CD8-positive, alpha-beta memory T cell (primary cell): ENCODE results near the gene ITGBL1. TPM values are rescaled to one million over a fixed set of nuclear protein-coding genes. Genes with fewer than 3 reads are reported as not detected.
A peak's percentile ranks its signal among the peaks of the same experiment; 100 is the strongest.

Experiments used
- CTCF ChIA-PET: fragments of 350-600 bp; sonication (Branson Sonifier 250); formaldehyde crosslinking; loops from one replicate; lab custom pipeline; 2021; ENCODE audit warnings: antibody characterized with exemption; lab: Charles Lee
- POLR2A ChIA-PET: fragments of 350-600 bp; sonication (Branson Sonifier 250); formaldehyde crosslinking; loops from one replicate; lab custom pipeline; 2021; ENCODE audit warnings: antibody characterized with exemption; lab: Charles Lee
- DNase-seq, 5 donors: peaks; one replicate each; pipeline versions ENCODE4 v3.0.0 to v3.0.0-alpha.2; 2020 to 2022; ENCODE audit warnings: mixed read lengths in 1 of 5
- H3K27ac ChIP-seq: one replicate; pipeline ENCODE4 v1.7.0; 2013; ENCODE audit warnings: low read depth, mild to moderate bottlenecking, low read length, moderate library complexity
- H3K27me3 ChIP-seq: 2 replicates; pipeline ENCODE4 v1.7.0; 2013; ENCODE audit warnings: low read length, mild to moderate bottlenecking; ENCODE audit not compliant: insufficient read depth, poor library complexity, severe bottlenecking
- H3K36me3 ChIP-seq: 2 replicates; pipeline ENCODE4 v1.7.0; 2013; ENCODE audit warnings: mild to moderate bottlenecking, low read length, moderate library complexity; ENCODE audit not compliant: insufficient read depth
- H3K4me1 ChIP-seq: 2 replicates; pipeline ENCODE4 v1.7.0; 2013; ENCODE audit warnings: mild to moderate bottlenecking, low read length, moderate library complexity; ENCODE audit not compliant: insufficient read depth
- H3K4me3 ChIP-seq: 2 replicates; pipeline ENCODE4 v1.7.0; 2013; ENCODE audit warnings: mild to moderate bottlenecking, low read length
- H3K9me3 ChIP-seq: 2 replicates; pipeline ENCODE4 v1.7.0; 2013; ENCODE audit warnings: mild to moderate bottlenecking, low read length
- H3K27ac Mint-ChIP-seq, 8 donors: one replicate each; pipeline ENCODE4 v1.8.0; 2020 to 2021; ENCODE audit warnings: mixed read lengths in 8 of 8, mild to moderate bottlenecking in 6 of 8, inconsistent platforms in 3 of 8, moderate library complexity in 3 of 8
- H3K27me3 Mint-ChIP-seq, 2 donors: one replicate each; pipeline ENCODE4 v1.8.0; 2020 to 2021; ENCODE audit warnings: mixed read lengths in 2 of 2, mild to moderate bottlenecking in 1 of 2, moderate library complexity in 1 of 2
- H3K36me3 Mint-ChIP-seq, 3 donors: one replicate each; pipeline ENCODE4 v1.8.0; 2020 to 2021; ENCODE audit warnings: mixed read lengths in 3 of 3, inconsistent platforms in 1 of 3, mild to moderate bottlenecking in 1 of 3
- H3K4me1 Mint-ChIP-seq, 3 donors: one replicate each; pipeline ENCODE4 v1.8.0; 2020 to 2021; ENCODE audit warnings: mixed read lengths in 3 of 3, inconsistent platforms in 1 of 3, mild to moderate bottlenecking in 1 of 3
- H3K4me3 Mint-ChIP-seq, 7 donors: one replicate each; pipeline ENCODE4 v1.8.0; 2020 to 2021; ENCODE audit warnings: mixed read lengths in 7 of 7, mild to moderate bottlenecking in 6 of 7, moderate library complexity in 4 of 7, inconsistent platforms in 2 of 7
- H3K9me3 Mint-ChIP-seq, 5 donors: one replicate each; pipeline ENCODE4 v1.8.0; 2020 to 2022; ENCODE audit warnings: mixed read lengths in 5 of 5, mild to moderate bottlenecking in 3 of 5, moderate library complexity in 2 of 5, inconsistent platforms in 1 of 5
- polyA plus RNA-seq: library from polyadenylated mRNA; unstranded; fragments of 300-500 nt; fragmentation: Illumina TruSeq; gene quantifications from one replicate; pipeline ENCODE4 v1.2.3, GENCODE V29; 2021
- total RNA-seq, 2 experiments: library from RNA; stranded (reverse); gene quantifications; one replicate each; pipeline ENCODE4 v1.2.3, GENCODE V29; 2021

Gene ITGBL1
- total and polyA plus RNA-seq, 3 experiments from 2014 or later, result not detected

DNA sequence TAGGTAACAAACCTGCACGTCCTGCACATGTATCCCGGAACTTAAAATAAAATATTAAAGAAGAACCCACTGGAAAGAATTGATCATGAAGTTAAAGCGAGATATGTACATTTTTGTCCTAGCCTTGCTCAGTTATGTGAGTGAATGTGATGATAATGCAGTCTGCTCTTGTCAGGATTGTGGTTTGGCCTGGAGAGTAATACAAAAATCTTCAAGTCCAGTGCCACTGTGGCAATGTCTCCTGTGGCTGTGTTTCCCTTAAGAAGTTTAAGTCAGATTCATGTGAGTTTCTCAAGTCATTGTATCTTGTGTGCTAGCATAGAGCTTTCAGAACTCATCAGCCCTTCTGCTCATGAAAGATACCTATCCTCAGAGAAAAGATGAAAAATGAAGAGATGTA, 18.0 kb upstream of the ITGBL1 start:
- Mint-ChIP-seq H3K4me3 (no peak overlapping the region), H3K4me1 (no peaks in the 10 kb centered on the region), H3K27ac (peak overlapping the region in 1 of 8 donors; percentile 29), H3K27me3 (peaks cover 5 to 24% of the 10 kb centered on the region in 2 donors), H3K9me3 (peaks cover 0 to 2% (median 0%) of the 10 kb centered on the region in 5 donors), H3K36me3 (no peaks in the 10 kb centered on the region)
- ChIA-PET CTCF (no interaction called here), POLR2A (no interaction called here)
- no peak for DNase-seq
- H3K36me3 ChIP-seq, result no peaks in the 10 kb centered on the region
- no peaks in the 10 kb centered on the region for H3K9me3 ChIP-seq
- no peaks in the 10 kb centered on the region for H3K27me3 ChIP-seq
- no peak overlapping the region for H3K27ac ChIP-seq
- H3K4me1 ChIP-seq, result no peaks in the 10 kb centered on the region
- no peak overlapping the region for H3K4me3 ChIP-seq

DNA sequence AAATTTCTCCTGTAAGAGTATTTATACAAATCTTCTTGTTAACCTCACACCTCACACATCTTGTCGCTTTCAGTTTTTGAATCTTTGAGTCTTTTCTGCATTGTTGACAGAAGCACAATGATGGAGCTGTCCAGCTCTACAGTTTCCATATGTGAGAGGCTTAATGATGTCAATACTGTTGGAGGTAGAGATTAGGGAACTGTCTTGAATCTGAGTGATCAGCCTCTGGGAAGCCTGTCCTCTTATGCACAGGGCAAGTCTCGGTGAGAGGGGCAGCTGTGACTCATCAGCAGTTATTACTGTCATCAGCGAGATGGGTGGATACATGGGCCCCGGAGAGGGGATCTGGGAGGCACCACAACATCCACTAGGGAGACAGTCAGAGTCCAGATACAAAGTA, 4.6 kb upstream of the ITGBL1 start:
- Histone ChIP-seq H3K27me3 (no peaks in the 10 kb centered on the region), H3K27ac (no peak overlapping the region), H3K4me1 (no peaks in the 10 kb centered on the region), H3K4me3 (no peak overlapping the region), H3K36me3 (no peaks in the 10 kb centered on the region), H3K9me3 (no peaks in the 10 kb centered on the region)
- Mint-ChIP-seq H3K36me3 (no peaks in the 10 kb centered on the region), H3K27me3 (peaks cover 3 to 8% of the 10 kb centered on the region in 2 donors), H3K27ac (no peak overlapping the region), H3K4me1 (no peaks in the 10 kb centered on the region), H3K9me3 (no peaks in the 10 kb centered on the region), H3K4me3 (no peak overlapping the region)
- CTCF ChIA-PET, result no interaction called here
- no peak for DNase-seq
- POLR2A ChIA-PET, result no interaction called here

DNA sequence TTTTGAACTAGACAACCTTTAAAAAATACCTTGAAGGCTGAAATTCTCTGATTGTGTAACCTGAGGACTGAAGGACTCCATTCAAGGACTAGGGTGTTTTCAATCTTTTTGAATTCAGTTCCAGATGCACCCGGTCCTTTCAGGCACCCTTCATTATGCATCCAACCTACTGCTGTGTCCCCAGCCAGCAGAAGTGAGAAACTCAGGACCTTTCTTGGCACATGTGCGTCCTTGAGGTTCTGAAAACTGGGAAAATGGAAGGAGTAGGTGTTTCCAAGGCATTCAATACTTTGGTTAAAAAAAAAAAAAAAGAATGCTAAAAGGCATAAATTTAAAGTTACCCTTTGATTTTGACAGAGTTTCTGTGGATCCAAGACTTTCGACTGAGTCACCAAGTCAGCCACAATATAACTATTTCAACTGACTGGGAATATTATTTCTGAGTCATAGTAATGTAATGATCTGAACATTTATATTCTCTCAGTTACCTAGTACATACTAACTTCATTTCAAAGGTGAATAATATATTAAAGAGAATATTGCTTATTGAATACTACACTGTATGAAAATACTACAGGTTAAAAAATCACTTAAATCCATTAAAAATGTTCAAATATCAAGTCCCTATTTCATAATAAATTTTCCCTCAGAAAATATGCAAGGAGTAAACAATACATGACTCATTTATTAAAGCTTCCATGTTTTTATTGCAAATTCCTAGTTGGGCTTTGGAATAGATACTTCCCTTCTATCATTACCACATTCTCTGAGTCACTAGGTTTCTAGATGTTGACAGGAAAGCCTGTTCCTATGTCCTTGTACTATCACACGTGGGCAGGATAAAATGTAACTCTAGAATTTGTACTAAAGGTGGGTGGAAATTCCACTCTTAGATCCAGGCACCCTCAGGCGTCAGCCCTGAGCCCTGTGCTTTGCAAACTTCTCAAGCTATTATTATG, 2.4 kb upstream of the ITGBL1 start:
- Histone ChIP-seq H3K27ac (no peak overlapping the region), H3K36me3 (no peaks in the 10 kb centered on the region), H3K4me1 (no peaks in the 10 kb centered on the region), H3K4me3 (no peak overlapping the region), H3K27me3 (no peaks in the 10 kb centered on the region), H3K9me3 (no peaks in the 10 kb centered on the region)
- no peak for DNase-seq
- Mint-ChIP-seq H3K4me3 (no peak overlapping the region), H3K27ac (no peak overlapping the region), H3K4me1 (peaks cover 6 to 9% (median 8%) of the 10 kb centered on the region in 3 donors), H3K9me3 (peaks cover 0 to 4% (median 0%) of the 10 kb centered on the region in 5 donors), H3K27me3 (peaks cover 13 to 26% of the 10 kb centered on the region in 2 donors), H3K36me3 (no peaks in the 10 kb centered on the region)
- ChIA-PET POLR2A (no interaction called here), CTCF (no interaction called here)

DNA sequence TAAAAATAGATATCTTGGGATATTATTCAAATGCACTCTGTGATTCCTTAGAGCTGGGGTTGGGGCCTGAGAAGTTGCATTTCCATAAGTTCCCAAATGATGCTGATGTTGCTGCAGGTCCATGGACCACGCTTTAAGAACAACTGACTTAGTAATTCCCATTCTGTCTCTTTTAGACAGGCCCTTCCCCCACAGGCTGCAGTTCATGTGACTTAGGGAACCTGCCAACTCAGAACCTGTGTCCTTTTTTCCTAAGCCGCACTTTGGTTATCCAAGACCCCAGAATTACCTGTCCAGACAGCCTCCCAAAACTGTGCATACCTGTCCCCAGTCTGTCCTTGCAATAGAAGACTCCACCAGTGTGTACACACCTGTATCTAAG, 1.7 kb upstream of the ITGBL1 start:
- no peak overlapping the region for H3K4me3 ChIP-seq
- Mint-ChIP-seq H3K9me3 (peaks cover 0 to 4% (median 0%) of the 10 kb centered on the region in 5 donors), H3K36me3 (no peaks in the 10 kb centered on the region), H3K27ac (no peak overlapping the region), H3K4me3 (no peak overlapping the region), H3K27me3 (peaks cover 13 to 29% of the 10 kb centered on the region in 2 donors), H3K4me1 (peaks cover 6 to 9% (median 8%) of the 10 kb centered on the region in 3 donors)
- H3K9me3 ChIP-seq, result no peaks in the 10 kb centered on the region
- ChIA-PET POLR2A (no interaction called here), CTCF (no interaction called here)
- no peaks in the 10 kb centered on the region for H3K36me3 ChIP-seq
- H3K4me1 ChIP-seq, result no peaks in the 10 kb centered on the region
- no peaks in the 10 kb centered on the region for H3K27me3 ChIP-seq
- no peak for DNase-seq
- H3K27ac ChIP-seq, result no peak overlapping the region

DNA sequence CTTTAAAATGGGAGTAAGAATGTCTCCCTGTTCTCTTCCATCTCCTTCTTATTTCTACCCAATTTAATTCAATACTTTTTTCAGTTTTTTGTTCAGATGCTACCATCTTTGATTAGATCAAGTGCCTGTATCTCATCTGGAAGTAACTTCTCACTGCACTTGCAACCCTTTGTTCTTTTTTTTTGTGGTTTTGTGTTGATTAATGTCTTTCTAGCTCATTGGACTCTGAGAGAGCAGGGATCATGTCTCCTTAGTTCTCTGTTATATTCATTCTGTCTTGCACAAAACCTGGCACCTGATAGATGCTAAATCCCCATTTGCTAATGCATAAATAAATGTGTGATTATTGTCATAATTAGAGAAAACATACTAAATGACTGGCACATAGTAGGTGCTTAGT, 834 bp upstream of the ITGBL1 start:
- H3K27ac ChIP-seq, result no peak overlapping the region
- no peaks in the 10 kb centered on the region for H3K36me3 Mint-ChIP-seq
- H3K9me3 ChIP-seq, result no peaks in the 10 kb centered on the region
- peaks cover 13 to 36% of the 10 kb centered on the region in 2 donors for H3K27me3 Mint-ChIP-seq
- H3K4me1 Mint-ChIP-seq, result peaks cover 6 to 9% (median 8%) of the 10 kb centered on the region in 3 donors
- no peak for DNase-seq
- H3K9me3 Mint-ChIP-seq, result peaks cover 0 to 4% (median 0%) of the 10 kb centered on the region in 5 donors
- ChIA-PET POLR2A (no interaction called here), CTCF (no interaction called here)
- no peaks in the 10 kb centered on the region for H3K4me1 ChIP-seq
- H3K4me3 Mint-ChIP-seq, result no peak overlapping the region
- H3K27ac Mint-ChIP-seq, result peak overlapping the region in 1 of 8 donors; percentile 21
- no peaks in the 10 kb centered on the region for H3K36me3 ChIP-seq
- no peak overlapping the region for H3K4me3 ChIP-seq
- no peaks in the 10 kb centered on the region for H3K27me3 ChIP-seq

DNA sequence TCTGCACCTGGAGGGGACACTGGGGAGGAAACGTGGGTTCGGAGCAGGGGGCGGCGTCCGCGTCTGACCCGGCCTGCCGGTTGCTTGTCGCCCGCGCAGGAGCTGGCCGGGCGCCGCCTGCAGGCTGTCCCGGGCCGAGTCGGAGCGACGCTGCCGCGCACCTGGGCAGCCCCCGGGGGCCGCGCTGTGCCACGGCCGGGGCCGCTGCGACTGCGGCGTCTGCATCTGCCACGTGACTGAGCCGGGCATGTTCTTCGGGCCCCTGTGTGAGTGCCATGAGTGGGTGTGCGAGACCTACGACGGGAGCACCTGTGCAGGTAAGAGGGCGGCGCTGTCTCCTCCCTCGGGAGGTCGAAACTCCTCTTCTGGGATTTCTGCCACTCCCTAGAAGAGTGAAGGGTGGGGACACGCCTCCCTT, 1.3 kb downstream of the ITGBL1 start:
- no peak overlapping the region for H3K27ac ChIP-seq
- H3K4me1 Mint-ChIP-seq, result peaks cover 6 to 9% (median 8%) of the 10 kb centered on the region in 3 donors
- H3K36me3 ChIP-seq, result no peaks in the 10 kb centered on the region
- CTCF ChIA-PET, result no interaction called here
- H3K9me3 ChIP-seq, result no peaks in the 10 kb centered on the region
- no peaks in the 10 kb centered on the region for H3K36me3 Mint-ChIP-seq
- peaks cover 15 to 42% of the 10 kb centered on the region in 2 donors for H3K27me3 Mint-ChIP-seq
- no peak for DNase-seq
- no peak overlapping the region for H3K27ac Mint-ChIP-seq
- H3K4me1 ChIP-seq, result no peaks in the 10 kb centered on the region
- POLR2A ChIA-PET, result no interaction called here
- peak overlapping the region in 4 of 7 donors; percentile 49 to 79 (median 54) for H3K4me3 Mint-ChIP-seq
- H3K27me3 ChIP-seq, result no peaks in the 10 kb centered on the region
- H3K4me3 ChIP-seq, result no peak overlapping the region
- H3K9me3 Mint-ChIP-seq, result peaks cover 0 to 4% (median 0%) of the 10 kb centered on the region in 5 donors

DNA sequence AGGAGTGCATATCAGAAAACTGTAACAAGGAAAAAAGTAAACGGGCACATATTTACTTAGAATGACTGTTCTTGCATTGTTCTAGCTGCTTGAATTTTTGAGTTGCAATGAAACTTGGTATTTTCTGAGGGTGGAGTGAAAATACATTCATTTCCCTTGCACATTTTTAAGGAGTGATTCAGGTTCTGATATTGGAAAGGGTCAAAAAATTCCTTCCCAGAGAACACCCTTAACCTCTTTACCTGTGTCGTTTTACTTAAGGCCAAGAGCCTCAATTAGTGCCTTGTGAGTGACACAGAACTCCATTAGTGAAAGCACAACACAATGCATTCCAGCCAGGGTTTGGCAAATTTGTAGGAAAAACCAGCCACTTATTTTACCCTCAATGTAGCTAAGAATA, 2.3 kb downstream of the ITGBL1 start:
- Mint-ChIP-seq H3K4me3 (no peak overlapping the region), H3K4me1 (peaks cover 6 to 9% (median 8%) of the 10 kb centered on the region in 3 donors), H3K27me3 (peaks cover 15 to 42% of the 10 kb centered on the region in 2 donors), H3K27ac (no peak overlapping the region), H3K9me3 (peaks cover 0 to 4% (median 0%) of the 10 kb centered on the region in 5 donors), H3K36me3 (no peaks in the 10 kb centered on the region)
- Histone ChIP-seq H3K4me1 (no peaks in the 10 kb centered on the region), H3K4me3 (no peak overlapping the region), H3K27ac (no peak overlapping the region), H3K27me3 (no peaks in the 10 kb centered on the region), H3K36me3 (no peaks in the 10 kb centered on the region), H3K9me3 (no peaks in the 10 kb centered on the region)
- ChIA-PET CTCF (no interaction called here), POLR2A (no interaction called here)
- DNase-seq, result no peak

- H3K27me3 Mint-ChIP-seq, result peaks cover 16 to 46% of the 10 kb centered on the region in 2 donors
- DNase-seq, result no peak
- Histone ChIP-seq H3K36me3 (no peaks in the 10 kb centered on the region), H3K27me3 (no peaks in the 10 kb centered on the region), H3K4me3 (no peak overlapping the region), H3K9me3 (no peaks in the 10 kb centered on the region), H3K4me1 (no peaks in the 10 kb centered on the region), H3K27ac (no peak overlapping the region)
- H3K4me1 Mint-ChIP-seq, result peaks cover 6 to 9% (median 8%) of the 10 kb centered on the region in 3 donors
- H3K4me3 Mint-ChIP-seq, result no peak overlapping the region
- H3K27ac Mint-ChIP-seq, result no peak overlapping the region
- H3K9me3 Mint-ChIP-seq, result peaks cover 0 to 4% (median 0%) of the 10 kb centered on the region in 5 donors
- H3K36me3 Mint-ChIP-seq, result no peaks in the 10 kb centered on the region
- CTCF ChIA-PET, result no interaction called here
- POLR2A ChIA-PET, result no interaction called here
Observed at GRCh38 chr13:101455863-101456262, 3.4 kb downstream of the ITGBL1 start.
